BLaER1 treated with 17β-estradiol and CSF1 and Interleukin-3, amounts not matched to agents 10 nM and 100 nM (cell line): ENCODE measurements around the gene SPART.

Source experiments
- H3K27ac ChIP-seq, 11 experiments: shearing (Covaris generic); formaldehyde crosslinking; 2 replicates each; pipeline ENCODE4 v1.8.1; 2022
- H3K27me3 ChIP-seq, 11 experiments: shearing (Covaris generic); formaldehyde crosslinking; 2 replicates each; pipeline ENCODE4 v1.8.1; 2022
- H3K36me3 ChIP-seq, 11 experiments: shearing (Covaris generic); formaldehyde crosslinking; 2 replicates each; pipeline ENCODE4 v1.8.1; 2022
- H3K4me1 ChIP-seq, 10 experiments: shearing (Covaris generic); formaldehyde crosslinking; 2 replicates each; pipeline ENCODE4 v1.8.1; 2022
- H3K4me2 ChIP-seq, 11 experiments: shearing (Covaris generic); formaldehyde crosslinking; 2 replicates each; pipeline ENCODE4 v1.8.1; 2022
- H3K4me3 ChIP-seq, 10 experiments: shearing (Covaris generic); formaldehyde crosslinking; 2 replicates each; pipeline ENCODE4 v1.8.1; 2022
- H3K9ac ChIP-seq, 11 experiments: shearing (Covaris generic); formaldehyde crosslinking; 2 replicates each; pipeline ENCODE4 v1.8.1; 2022
- H3K9me3 ChIP-seq, 11 experiments: shearing (Covaris generic); formaldehyde crosslinking; replicated peaks in 1 of 11; 2 replicates each; pipeline ENCODE4 v1.8.1; 2022
- H4K20me1 ChIP-seq, 11 experiments: shearing (Covaris generic); formaldehyde crosslinking; 2 replicates each; pipeline ENCODE4 v1.8.1; 2022
- Cebpa-rat ChIP-seq, 11 experiments: shearing (Covaris generic); IDR thresholded peaks; 2 replicates each; pipeline ENCODE4 v1.8.1; 2022

SPART gene

GRCh38 chr13:36357231-36357630, 11.0 kb upstream of the SPART start:
- H3K9ac ChIP-seq = no peak overlapping the region
- H3K4me2 ChIP-seq = no peak overlapping the region
- H4K20me1 ChIP-seq = no peaks in the 10 kb centered on the region
- H3K9me3 ChIP-seq = peaks cover 0 to 7% (median 4%) of the 10 kb centered on the region in 11 experiments; a peak in 4 of 22 replicates
- H3K36me3 ChIP-seq = no peaks in the 10 kb centered on the region
- no peaks in the 10 kb centered on the region for H3K4me1 ChIP-seq
- no peaks in the 10 kb centered on the region for H3K27me3 ChIP-seq
- no peak overlapping the region for H3K4me3 ChIP-seq
- H3K27ac ChIP-seq = no peak overlapping the region
- TF ChIP-seq Cebpa-rat (IDR thresholded peaks at IDR 0.05) = no peak

GRCh38 chr13:36356058-36356457, 9.9 kb upstream of the SPART start:
- H3K27ac ChIP-seq = no peak overlapping the region
- no peak overlapping the region for H3K9ac ChIP-seq
- H3K4me1 ChIP-seq = no peaks in the 10 kb centered on the region
- TF ChIP-seq Cebpa-rat (IDR thresholded peaks at IDR 0.05) = no peak
- no peaks in the 10 kb centered on the region for H3K27me3 ChIP-seq
- H3K4me2 ChIP-seq = no peak overlapping the region
- no peaks in the 10 kb centered on the region for H4K20me1 ChIP-seq
- H3K4me3 ChIP-seq = no peak overlapping the region
- H3K36me3 ChIP-seq = no peaks in the 10 kb centered on the region
- peaks cover 0 to 7% (median 4%) of the 10 kb centered on the region in 11 experiments; a peak in 4 of 22 replicates for H3K9me3 ChIP-seq

- Histone ChIP-seq H3K9me3 (peaks cover 0 to 7% (median 4%) of the 10 kb centered on the region in 11 experiments; a peak in 4 of 22 replicates), H3K4me2 (no peak overlapping the region), H3K36me3 (no peaks in the 10 kb centered on the region), H3K4me1 (no peaks in the 10 kb centered on the region), H4K20me1 (no peaks in the 10 kb centered on the region), H3K9ac (no peak overlapping the region), H3K27me3 (no peaks in the 10 kb centered on the region), H3K27ac (no peak overlapping the region), H3K4me3 (no peak overlapping the region)
- TF ChIP-seq Cebpa-rat (IDR thresholded peaks at IDR 0.05) = no peak
Measured at GRCh38 chr13:36355632-36356031, 9.4 kb upstream of the SPART start.

- H3K27me3 ChIP-seq = no peaks in the 10 kb centered on the region
- no peaks in the 10 kb centered on the region for H4K20me1 ChIP-seq
- no peaks in the 10 kb centered on the region for H3K4me1 ChIP-seq
- no peak for TF ChIP-seq Cebpa-rat (IDR thresholded peaks at IDR 0.05)
- H3K4me2 ChIP-seq = no peak overlapping the region
- no peak overlapping the region for H3K27ac ChIP-seq
- H3K4me3 ChIP-seq = no peak overlapping the region
- H3K9ac ChIP-seq = no peak overlapping the region
- H3K36me3 ChIP-seq = no peaks in the 10 kb centered on the region
- peaks cover 0 to 7% (median 4%) of the 10 kb centered on the region in 11 experiments; a peak in 4 of 22 replicates for H3K9me3 ChIP-seq
Measured at GRCh38 chr13:36354842-36355623, 8.8 kb upstream of the SPART start.

GRCh38 chr13:36353001-36353400, 6.8 kb upstream of the SPART start:
- H3K4me2 ChIP-seq = no peak overlapping the region
- no peaks in the 10 kb centered on the region for H3K27me3 ChIP-seq

GRCh38 chr13:36352350-36352749, 6.2 kb upstream of the SPART start:
- Histone ChIP-seq H3K27ac (no peak overlapping the region), H3K9ac (no peak overlapping the region), H3K4me3 (no peak overlapping the region), H3K36me3 (no peaks in the 10 kb centered on the region), H3K4me1 (peaks cover 0 to 2% (median 0%) of the 10 kb centered on the region in 10 experiments; a peak in 4 of 20 replicates), H3K9me3 (peaks cover 0 to 7% (median 4%) of the 10 kb centered on the region in 11 experiments; a peak in 4 of 22 replicates), H4K20me1 (no peaks in the 10 kb centered on the region), H3K4me2 (no peak overlapping the region), H3K27me3 (no peaks in the 10 kb centered on the region)
- no peak for TF ChIP-seq Cebpa-rat (IDR thresholded peaks at IDR 0.05)

More at GRCh38 chr13:36353001-36353400, 6.8 kb upstream of the SPART start:
- Histone ChIP-seq H3K4me1 (no peaks in the 10 kb centered on the region), H3K36me3 (no peaks in the 10 kb centered on the region), H4K20me1 (no peaks in the 10 kb centered on the region), H3K27ac (no peak overlapping the region), H3K9ac (no peak overlapping the region), H3K4me3 (no peak overlapping the region), H3K9me3 (peaks cover 0 to 7% (median 4%) of the 10 kb centered on the region in 11 experiments; a peak in 4 of 22 replicates)
- no peak for TF ChIP-seq Cebpa-rat (IDR thresholded peaks at IDR 0.05)

GRCh38 chr13:36347531-36348210, 1.5 kb upstream of the SPART start:
- no peak overlapping the region for H3K9ac ChIP-seq
- H3K27ac ChIP-seq = peak overlapping the region in 1 of 11 experiments; percentile 25; a peak in 2 of 22 replicates
- peaks cover 13 to 21% (median 20%) of the 10 kb centered on the region in 11 experiments for H3K9me3 ChIP-seq
- peaks cover 0 to 6% (median 0%) of the 10 kb centered on the region in 10 experiments; a peak in 4 of 20 replicates for H3K4me1 ChIP-seq
- no peaks in the 10 kb centered on the region for H3K36me3 ChIP-seq
- H3K4me2 ChIP-seq = 0 out of 22 replicates have a peak overlapping the region, but pooled peaks of 1 of the 11 experiments have one; percentile 3
- no peaks in the 10 kb centered on the region for H4K20me1 ChIP-seq
- no peak overlapping the region for H3K4me3 ChIP-seq
- no peak for TF ChIP-seq Cebpa-rat (IDR thresholded peaks at IDR 0.05)
- H3K27me3 ChIP-seq = no peaks in the 10 kb centered on the region

- no peak overlapping the region for H3K4me3 ChIP-seq
Measured at GRCh38 chr13:36345438-36346221, 564 bp downstream of the SPART start.

More at GRCh38 chr13:36345438-36346221, 564 bp downstream of the SPART start:
- H3K4me1 ChIP-seq = peaks cover 0 to 6% (median 0%) of the 10 kb centered on the region in 10 experiments; a peak in 4 of 20 replicates
- no peaks in the 10 kb centered on the region for H3K36me3 ChIP-seq
- peaks cover 13 to 21% (median 20%) of the 10 kb centered on the region in 11 experiments for H3K9me3 ChIP-seq
- no peak overlapping the region for H3K4me2 ChIP-seq
- no peaks in the 10 kb centered on the region for H3K27me3 ChIP-seq
- H4K20me1 ChIP-seq = no peaks in the 10 kb centered on the region
- H3K9ac ChIP-seq = no peak overlapping the region
- no peak for TF ChIP-seq Cebpa-rat (IDR thresholded peaks at IDR 0.05)
- H3K27ac ChIP-seq = no peak overlapping the region
